ENCODE results near the gene ACP3. TPM values are rescaled to one million over a fixed set of nuclear protein-coding genes. Genes with fewer than 3 reads are reported as not detected.
"Not testable (repeated sequence)": the region's sequence is repeated elsewhere in the genome, so short reads cannot be mapped to it uniquely, and the experiment has no call there.

The ACP3 gene
- total RNA-seq, 1 donor: 10.8 TPM

DNA sequence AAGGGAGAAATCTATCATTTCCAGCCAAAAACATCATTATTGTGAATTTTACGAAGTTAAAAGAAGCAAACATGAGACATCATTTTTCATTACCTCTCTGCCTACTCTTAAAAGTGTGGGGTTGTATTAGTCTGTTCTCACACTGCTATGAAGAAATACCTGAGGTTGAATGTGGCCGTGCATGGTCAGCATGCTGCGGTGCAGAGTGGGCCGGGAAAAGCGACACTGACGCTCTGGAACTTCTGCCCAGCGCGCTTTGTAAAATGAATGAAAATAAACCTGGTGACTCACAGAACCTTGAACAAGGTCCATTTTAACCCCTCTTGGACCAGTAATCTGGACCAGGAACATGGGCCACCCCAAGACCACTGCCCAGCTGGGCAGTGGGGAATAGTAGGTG lies 69.1 kb downstream of the ACP3 start:
- TF ChIP-seq, protein P1, sequence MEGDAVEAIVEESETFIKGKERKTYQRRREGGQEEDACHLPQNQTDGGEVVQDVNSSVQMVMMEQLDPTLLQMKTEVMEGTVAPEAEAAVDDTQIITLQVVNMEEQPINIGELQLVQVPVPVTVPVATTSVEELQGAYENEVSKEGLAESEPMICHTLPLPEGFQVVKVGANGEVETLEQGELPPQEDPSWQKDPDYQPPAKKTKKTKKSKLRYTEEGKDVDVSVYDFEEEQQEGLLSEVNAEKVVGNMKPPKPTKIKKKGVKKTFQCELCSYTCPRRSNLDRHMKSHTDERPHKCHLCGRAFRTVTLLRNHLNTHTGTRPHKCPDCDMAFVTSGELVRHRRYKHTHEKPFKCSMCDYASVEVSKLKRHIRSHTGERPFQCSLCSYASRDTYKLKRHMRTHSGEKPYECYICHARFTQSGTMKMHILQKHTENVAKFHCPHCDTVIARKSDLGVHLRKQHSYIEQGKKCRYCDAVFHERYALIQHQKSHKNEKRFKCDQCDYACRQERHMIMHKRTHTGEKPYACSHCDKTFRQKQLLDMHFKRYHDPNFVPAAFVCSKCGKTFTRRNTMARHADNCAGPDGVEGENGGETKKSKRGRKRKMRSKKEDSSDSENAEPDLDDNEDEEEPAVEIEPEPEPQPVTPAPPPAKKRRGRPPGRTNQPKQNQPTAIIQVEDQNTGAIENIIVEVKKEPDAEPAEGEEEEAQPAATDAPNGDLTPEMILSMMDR (IDR thresholded peaks at IDR 0.05; ENCODE audit: insufficient read depth, low read depth, low read length): no peak
- no peak for DNase-seq (ENCODE audit: low read depth)
- H3K4me3 ChIP-seq (ENCODE audit: low read depth, low read length): no peak overlapping the region

DNA sequence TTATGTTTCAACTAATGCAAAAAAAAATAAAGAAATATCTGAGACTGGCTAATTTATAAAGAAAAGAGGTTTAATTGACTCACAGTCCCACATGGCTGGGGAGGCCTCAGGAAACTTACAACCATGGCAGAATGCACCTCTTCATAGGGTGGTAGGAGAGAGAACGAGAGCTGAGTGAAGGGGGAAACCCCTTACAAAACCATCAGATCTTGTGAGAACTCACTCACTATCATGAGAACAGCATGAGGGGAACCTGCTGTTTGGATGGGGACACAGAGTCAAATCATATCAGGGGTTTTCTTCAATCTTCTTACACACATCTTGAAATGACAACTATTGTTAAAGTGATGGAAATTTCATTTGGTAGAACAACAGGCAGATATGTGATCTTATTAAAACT lies 75.5 kb downstream of the ACP3 start:
- H3K4me3 ChIP-seq (ENCODE audit: low read depth, low read length); DNase-seq (ENCODE audit: low read depth): not testable (repeated sequence)

DNA sequence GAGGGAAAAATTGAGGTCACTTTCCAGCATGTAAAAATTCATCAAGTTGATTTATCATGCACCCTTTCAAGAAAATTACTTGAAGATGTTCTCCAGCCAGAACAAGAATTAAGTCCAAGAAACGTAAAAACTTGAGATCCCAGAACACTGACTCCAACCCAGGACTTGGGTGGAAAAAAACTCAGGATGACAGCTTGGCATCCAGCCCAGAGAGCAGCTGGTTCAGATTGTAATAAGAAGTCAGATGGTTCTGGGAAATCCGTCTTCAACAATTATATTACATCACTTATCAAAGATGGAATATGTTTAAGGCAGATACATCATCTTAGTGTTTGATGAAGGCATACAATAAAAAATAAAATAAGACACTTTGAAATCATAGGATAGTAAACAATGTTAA lies 77.1 kb downstream of the ACP3 start:
- H3K4me3 ChIP-seq (ENCODE audit: low read depth, low read length): no peak overlapping the region
- TF ChIP-seq, protein P1 (IDR thresholded peaks at IDR 0.05; ENCODE audit: insufficient read depth, low read depth, low read length): no peak
- DNase-seq (ENCODE audit: low read depth): peak; percentile 62

DNA sequence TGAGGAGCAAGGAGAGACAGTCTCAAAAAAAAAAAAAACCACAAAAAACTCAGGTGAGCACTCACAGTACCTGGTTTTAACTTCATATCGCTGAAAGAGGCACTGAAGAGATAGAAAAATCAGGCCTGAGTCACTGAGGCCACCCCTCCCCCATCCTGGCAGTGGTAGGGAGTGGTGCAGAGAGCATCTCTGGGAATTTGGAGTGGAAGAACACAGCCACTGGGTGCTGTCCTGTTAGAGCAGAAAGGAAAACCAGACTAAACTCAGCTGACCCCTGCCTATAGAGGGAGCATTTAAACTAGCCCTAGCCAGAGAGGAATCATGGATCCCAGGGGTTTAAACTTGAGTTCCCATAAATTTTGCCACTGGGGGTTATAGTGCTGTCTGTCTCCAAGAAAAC lies 77.9 kb downstream of the ACP3 start:
- TF ChIP-seq, protein P1 (IDR thresholded peaks at IDR 0.05; ENCODE audit: insufficient read depth, low read depth, low read length): no peak
- no peak for DNase-seq (ENCODE audit: low read depth)
- no peak overlapping the region for H3K4me3 ChIP-seq (ENCODE audit: low read depth, low read length)

DNA sequence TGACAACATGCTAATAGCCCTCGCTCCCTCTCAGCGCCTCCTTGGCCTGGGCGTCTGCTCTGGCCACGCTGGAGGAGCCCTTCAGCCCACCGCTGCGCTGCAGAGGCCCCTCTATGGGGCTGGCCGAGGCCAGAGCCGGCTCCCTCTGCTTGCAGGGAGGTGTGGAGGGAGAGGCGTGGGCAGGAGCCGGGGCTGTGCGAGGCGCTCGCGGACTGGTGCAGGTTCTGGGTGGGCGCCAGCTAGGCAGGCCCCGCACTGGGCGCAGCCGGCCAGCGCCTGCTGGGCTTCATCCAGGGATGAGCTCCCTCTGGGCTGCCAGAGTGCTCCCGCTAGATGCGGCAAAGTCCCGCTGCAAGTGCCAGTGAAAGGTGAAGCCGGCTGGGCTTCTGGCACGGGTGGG lies 79.0 kb downstream of the ACP3 start:
- TF ChIP-seq, protein P1 (IDR thresholded peaks at IDR 0.05; ENCODE audit: insufficient read depth, low read depth, low read length): no peak
- no peak for DNase-seq (ENCODE audit: low read depth)
- H3K4me3 ChIP-seq (ENCODE audit: low read depth, low read length): no peak overlapping the region

DNA sequence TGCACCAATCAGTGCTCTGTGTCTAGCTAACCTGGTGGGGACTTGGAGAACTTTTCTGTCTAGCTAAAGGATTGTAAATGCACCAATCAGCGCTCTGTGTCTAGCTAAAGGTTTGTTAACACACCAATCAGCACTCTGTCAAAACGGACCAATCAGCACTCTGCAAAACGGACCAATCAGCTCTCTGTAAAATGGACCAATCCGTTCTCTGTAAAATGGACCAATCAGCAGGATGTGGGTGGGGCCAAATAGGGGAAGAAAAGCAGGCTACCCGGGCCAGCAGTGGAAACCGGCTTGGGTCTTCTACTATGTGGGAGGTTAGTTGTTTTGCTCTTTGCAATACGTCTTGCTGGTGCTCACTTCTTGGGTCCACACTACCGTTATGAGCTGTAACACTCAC lies 79.6 kb downstream of the ACP3 start:
- DNase-seq (ENCODE audit: low read depth); H3K4me3 ChIP-seq (ENCODE audit: low read depth, low read length): not testable (repeated sequence)

DNA sequence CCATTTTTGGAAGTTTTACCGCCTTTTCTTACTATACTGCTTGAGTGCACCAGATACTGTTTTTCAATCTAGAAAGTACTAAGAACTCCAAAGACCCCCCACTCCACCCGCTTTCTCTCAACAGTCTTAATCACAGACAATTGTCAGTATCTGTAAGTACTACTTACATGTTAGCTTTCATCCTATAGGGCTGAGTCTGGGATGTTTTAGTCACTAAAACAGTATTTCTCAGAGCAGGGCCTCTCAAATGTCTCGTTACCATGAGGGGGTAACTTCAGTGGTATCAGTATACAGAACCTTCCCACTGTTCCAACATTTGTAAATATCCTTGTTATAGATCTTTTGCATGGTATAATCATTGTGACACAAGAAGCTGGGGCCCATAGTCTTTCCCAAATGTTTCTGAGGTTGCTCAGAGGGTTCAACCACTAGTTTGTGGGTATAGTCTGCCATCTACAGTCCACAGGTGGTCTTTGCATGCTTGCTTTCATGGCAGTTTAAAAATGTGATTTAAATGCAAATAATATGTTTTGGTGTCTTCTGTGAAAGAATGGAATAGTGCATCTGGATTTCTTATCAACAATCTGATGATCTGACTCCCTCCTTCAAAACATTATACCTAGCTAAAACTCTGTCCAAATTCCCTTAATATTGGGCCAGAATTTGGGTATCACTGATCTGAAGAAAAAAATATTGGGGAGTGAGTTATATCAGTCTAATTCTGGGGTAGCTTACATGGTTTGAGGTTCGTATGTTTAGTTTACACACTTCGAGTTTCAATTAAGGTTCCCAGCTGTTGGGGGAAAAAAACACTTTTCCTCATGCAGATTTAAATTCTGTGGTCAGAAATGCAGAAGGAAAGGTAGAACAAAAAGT lies 82.1 kb downstream of the ACP3 start:
- no peak overlapping the region for H3K4me3 ChIP-seq (ENCODE audit: low read depth, low read length)
- DNase-seq (ENCODE audit: low read depth): peak; percentile 68
- TF ChIP-seq, protein P1 (IDR thresholded peaks at IDR 0.05; ENCODE audit: insufficient read depth, low read depth, low read length): peak; percentile 90

DNA sequence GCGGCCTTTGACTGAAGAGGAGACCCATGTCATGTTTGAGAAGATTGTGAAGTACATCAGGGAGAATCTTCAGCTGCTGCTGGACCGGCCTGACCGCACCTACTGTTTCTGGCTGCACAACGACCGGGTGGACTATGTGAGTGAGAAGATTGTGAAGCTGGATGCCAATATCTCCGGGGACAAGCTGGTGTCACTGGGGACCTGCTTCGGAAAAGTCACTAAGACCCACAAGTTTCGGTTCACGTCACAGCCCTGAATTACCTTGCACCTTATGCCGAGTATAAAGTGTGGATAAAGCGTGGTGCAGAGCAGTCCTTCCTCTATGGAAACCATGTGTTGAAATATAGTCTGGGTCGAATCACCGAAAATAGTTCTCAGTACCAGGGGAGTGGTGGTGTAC lies 84.0 kb downstream of the ACP3 start:
- no peak for DNase-seq (ENCODE audit: low read depth)
- H3K4me3 ChIP-seq (ENCODE audit: low read depth, low read length): no peak overlapping the region
- TF ChIP-seq, protein P1 (IDR thresholded peaks at IDR 0.05; ENCODE audit: insufficient read depth, low read depth, low read length): no peak

All from fibroblast of villous mesenchyme (primary cell).